SK-N-SH treated with all-trans-retinoic acid at 6 μM for 48 hours (cell line): ENCODE measurements around the gene NPIPB2.

Source experiments
- ATAC-seq: fragments of 200-7000 bp; cut with Tn5 transposase; 3 replicates; pipeline ENCODE4 v1.9.1; 2020; ENCODE audit warnings: mild to moderate bottlenecking, moderate library complexity
- ARNTL ChIP-seq: fragments of 450-650 bp; formaldehyde crosslinking; IDR thresholded peaks from 2 replicates; pipeline ENCODE4 v1.5.0; 2020; ENCODE audit warnings: low read depth, mild to moderate bottlenecking, moderate library complexity, borderline replicate concordance
- BACH2 ChIP-seq: fragments of 250-450 bp; sonication (Bioruptor Pico); IDR thresholded peaks from 2 replicates; pipeline ENCODE4 v1.9.0; 2021; ENCODE audit warnings: mild to moderate bottlenecking, borderline replicate concordance
- CREB5 ChIP-seq: fragments of 250-450 bp; sonication (Bioruptor Pico); IDR thresholded peaks from 2 replicates; pipeline ENCODE4 v1.5.1; 2020; ENCODE audit warnings: low read depth, mild to moderate bottlenecking, moderate library complexity
- CSDC2 ChIP-seq: fragments of 250-450 bp; sonication (Bioruptor Pico); IDR thresholded peaks from 2 replicates; pipeline ENCODE4 v1.5.0; 2020; ENCODE audit warnings: mild to moderate bottlenecking, moderate library complexity
- CSRNP3 ChIP-seq: fragments of 250-450 bp; sonication (Bioruptor Pico); IDR thresholded peaks from 2 replicates; pipeline ENCODE4 v1.5.1; 2021; ENCODE audit warnings: mild to moderate bottlenecking, moderate library complexity
- ESRRG ChIP-seq: fragments of 250-450 bp; sonication (Bioruptor Pico); IDR thresholded peaks from 2 replicates; pipeline ENCODE4 v1.6.1; 2021; ENCODE audit warnings: mild to moderate bottlenecking
- GLIS3 ChIP-seq: fragments of 250-450 bp; sonication (Bioruptor Pico); IDR thresholded peaks from 2 replicates; pipeline ENCODE4 v1.5.0; 2020; ENCODE audit warnings: mild to moderate bottlenecking, moderate library complexity
- ISL1 ChIP-seq: fragments of 250-450 bp; sonication (Bioruptor Pico); IDR thresholded peaks from 2 replicates; pipeline ENCODE4 v2.1.2; 2022; ENCODE audit warnings: mild to moderate bottlenecking, moderate library complexity
- OSR1 ChIP-seq: fragments of 250-450 bp; sonication (Bioruptor Pico); IDR thresholded peaks from 2 replicates; pipeline ENCODE4 v1.8.0; 2022; ENCODE audit warnings: moderate library complexity, mild to moderate bottlenecking, inconsistent platforms
- PPARA ChIP-seq: fragments of 250-450 bp; sonication (Bioruptor Pico); IDR thresholded peaks from 2 replicates; pipeline ENCODE4 v1.5.0; 2020; ENCODE audit warnings: mild to moderate bottlenecking, borderline replicate concordance
- SNAI2 ChIP-seq: fragments of 250-450 bp; sonication (Bioruptor Pico); IDR thresholded peaks from 2 replicates; pipeline ENCODE4 v1.5.0; 2020; ENCODE audit warnings: mild to moderate bottlenecking, moderate library complexity
- TCF4 ChIP-seq: fragments of 250-450 bp; sonication (Bioruptor Pico); IDR thresholded peaks from 2 replicates; pipeline ENCODE4 v1.8.0; 2021; ENCODE audit warnings: mild to moderate bottlenecking, moderate library complexity, borderline replicate concordance
- TOX ChIP-seq: fragments of 250-450 bp; sonication (Bioruptor Pico); IDR thresholded peaks from 2 replicates; pipeline ENCODE4 v1.8.0; 2021; ENCODE audit warnings: mild to moderate bottlenecking, moderate library complexity, borderline replicate concordance
- ZC3H10 ChIP-seq: fragments of 250-450 bp; sonication (Bioruptor Pico); IDR thresholded peaks from 2 replicates; pipeline ENCODE4 v1.5.1; 2021; ENCODE audit warnings: mild to moderate bottlenecking, moderate library complexity
- ZFP3 ChIP-seq: fragments of 250-450 bp; sonication (Bioruptor Pico); IDR thresholded peaks from 2 replicates; pipeline ENCODE4 v1.5.0; 2020; ENCODE audit warnings: mild to moderate bottlenecking, moderate library complexity
- ZFP30 ChIP-seq: fragments of 450-650 bp; formaldehyde crosslinking; IDR thresholded peaks from 2 replicates; pipeline ENCODE4 v1.5.0; 2022; ENCODE audit warnings: mild to moderate bottlenecking, moderate library complexity
- ZNF565 ChIP-seq: fragments of 450-650 bp; formaldehyde crosslinking; conservative IDR thresholded peaks from 2 replicates; pipeline ENCODE4 v1.5.0; 2020; ENCODE audit warnings: low read depth, mild to moderate bottlenecking, moderate library complexity
- ZNF70 ChIP-seq: fragments of 450-650 bp; formaldehyde crosslinking; IDR thresholded peaks from 2 replicates; pipeline ENCODE4 v1.5.0; 2020; ENCODE audit warnings: mild to moderate bottlenecking, moderate library complexity
- ZNF8 ChIP-seq: fragments of 450-650 bp; formaldehyde crosslinking; IDR thresholded peaks from 2 replicates; pipeline ENCODE4 v1.5.0; 2020; ENCODE audit warnings: mild to moderate bottlenecking, moderate library complexity
- TF ChIP-seq, protein P1 (sequence below): fragments of 250-450 bp; sonication (Bioruptor Pico); IDR thresholded peaks from 2 replicates; pipeline ENCODE4 v1.8.0; 2021; ENCODE audit warnings: low read depth, mild to moderate bottlenecking, moderate library complexity, borderline replicate concordance
- TF ChIP-seq, protein P2 (sequence below): fragments of 250-450 bp; sonication (Bioruptor Pico); IDR thresholded peaks from 2 replicates; pipeline ENCODE4 v1.5.0; 2020; ENCODE audit warnings: mild to moderate bottlenecking, moderate library complexity

NPIPB2 gene

DNA sequence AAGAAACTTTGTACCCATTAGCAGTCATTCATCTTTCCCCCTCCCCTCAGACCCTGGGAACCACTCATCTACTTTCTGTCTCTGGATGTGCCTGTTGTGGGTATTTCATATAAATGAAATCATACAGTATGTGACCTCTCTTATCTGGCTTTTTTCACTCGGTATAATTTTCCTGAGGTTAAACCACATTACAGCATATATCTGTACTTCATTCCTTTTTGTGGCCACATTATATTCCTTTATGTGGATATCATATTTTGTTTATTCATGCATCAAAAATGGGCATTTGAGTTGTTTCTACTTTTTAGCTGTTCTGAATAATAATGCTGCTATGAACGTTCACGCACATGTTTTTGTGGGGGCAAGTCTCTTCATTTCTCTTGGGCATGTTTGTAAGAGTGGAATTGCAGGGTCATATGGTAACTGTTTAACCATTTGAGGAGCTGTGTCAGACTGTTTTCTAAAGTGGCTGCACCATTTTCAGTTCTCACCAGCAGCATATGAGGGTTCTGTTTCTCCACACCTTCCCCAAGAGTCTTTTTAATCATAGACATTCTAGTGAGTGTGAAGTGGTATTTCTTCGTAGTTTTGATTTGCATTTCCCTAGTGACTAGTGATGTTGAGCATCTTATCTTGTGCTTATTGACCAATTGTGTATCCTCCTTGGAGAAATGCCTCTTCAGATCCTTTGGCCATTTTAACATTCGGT is 38.4 kb upstream of the NPIPB2 start:
- no peak for ATAC-seq
- TF ChIP-seq ZNF70 (no peak), TCF4 (CRISPR knock-in tag) (no peak), GLIS3 (CRISPR knock-in tag) (no peak), ZNF565 (CRISPR knock-in tag) (no peak), ZFP30 (no peak), ZFP3 (CRISPR knock-in tag) (no peak), CSDC2 (CRISPR knock-in tag) (no peak), ZC3H10 (no peak)

DNA sequence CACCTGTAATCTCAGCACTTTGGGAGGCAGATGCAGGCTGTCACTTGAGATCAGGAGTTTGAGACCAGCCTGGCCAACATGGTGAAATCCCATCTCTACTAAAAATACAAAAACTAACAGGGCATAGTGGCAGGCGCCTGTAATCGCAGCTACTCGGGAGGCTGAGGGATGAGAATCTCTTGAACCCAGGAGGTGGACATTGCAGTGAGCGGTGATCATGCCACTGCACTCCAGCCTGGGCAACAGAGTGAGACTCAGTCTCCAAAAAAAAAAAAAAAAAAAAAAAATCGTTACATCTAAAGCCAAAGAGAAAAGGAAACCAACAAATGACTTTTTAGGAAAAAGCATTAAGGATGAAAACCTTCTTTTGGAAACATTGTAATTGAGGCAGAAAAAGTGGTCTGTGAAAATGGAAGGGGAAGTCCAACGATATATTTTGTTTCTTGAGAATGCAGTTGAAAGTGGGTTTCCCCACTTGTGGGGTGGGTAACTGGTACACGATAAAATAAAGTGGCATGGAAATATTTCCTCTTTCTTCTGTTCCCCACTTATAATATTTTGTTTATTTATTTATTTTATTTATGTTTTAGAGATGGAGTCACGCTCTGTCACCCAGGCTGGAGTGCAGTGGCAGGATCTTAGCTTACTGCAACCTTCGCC is 37.3 kb upstream of the NPIPB2 start:
- TF ChIP-seq PPARA (CRISPR knock-in tag) = no peak
- no peak for TF ChIP-seq ESRRG (CRISPR knock-in tag)
- no peak for TF ChIP-seq SNAI2 (CRISPR knock-in tag)
- no peak for TF ChIP-seq ZNF565 (CRISPR knock-in tag)
- no peak for TF ChIP-seq ZFP3 (CRISPR knock-in tag)
- no peak for TF ChIP-seq ZC3H10
- TF ChIP-seq BACH2 (CRISPR knock-in tag) = no peak
- TF ChIP-seq OSR1 (CRISPR knock-in tag) = no peak
- TF ChIP-seq ZNF8 (CRISPR knock-in tag) = no peak
- TF ChIP-seq TCF4 (CRISPR knock-in tag) = no peak
- no peak for TF ChIP-seq CREB5 (CRISPR knock-in tag)
- TF ChIP-seq ARNTL (CRISPR knock-in tag) = no peak
- TF ChIP-seq CSRNP3 (CRISPR knock-in tag) = no peak
- no peak for TF ChIP-seq CSDC2 (CRISPR knock-in tag)
- TF ChIP-seq ZNF70 = no peak
- ATAC-seq = no peak

GRCh38 chr16:11978080-11978479 is 36.2 kb upstream of the NPIPB2 start:
- TF ChIP-seq ZC3H10 = no peak
- TF ChIP-seq ARNTL (CRISPR knock-in tag) = no peak
- TF ChIP-seq CSRNP3 (CRISPR knock-in tag) = no peak
- no peak for TF ChIP-seq TOX
- TF ChIP-seq ESRRG (CRISPR knock-in tag) = no peak
- TF ChIP-seq, all 23 proteins: peak for 0
- ATAC-seq = no peak

DNA sequence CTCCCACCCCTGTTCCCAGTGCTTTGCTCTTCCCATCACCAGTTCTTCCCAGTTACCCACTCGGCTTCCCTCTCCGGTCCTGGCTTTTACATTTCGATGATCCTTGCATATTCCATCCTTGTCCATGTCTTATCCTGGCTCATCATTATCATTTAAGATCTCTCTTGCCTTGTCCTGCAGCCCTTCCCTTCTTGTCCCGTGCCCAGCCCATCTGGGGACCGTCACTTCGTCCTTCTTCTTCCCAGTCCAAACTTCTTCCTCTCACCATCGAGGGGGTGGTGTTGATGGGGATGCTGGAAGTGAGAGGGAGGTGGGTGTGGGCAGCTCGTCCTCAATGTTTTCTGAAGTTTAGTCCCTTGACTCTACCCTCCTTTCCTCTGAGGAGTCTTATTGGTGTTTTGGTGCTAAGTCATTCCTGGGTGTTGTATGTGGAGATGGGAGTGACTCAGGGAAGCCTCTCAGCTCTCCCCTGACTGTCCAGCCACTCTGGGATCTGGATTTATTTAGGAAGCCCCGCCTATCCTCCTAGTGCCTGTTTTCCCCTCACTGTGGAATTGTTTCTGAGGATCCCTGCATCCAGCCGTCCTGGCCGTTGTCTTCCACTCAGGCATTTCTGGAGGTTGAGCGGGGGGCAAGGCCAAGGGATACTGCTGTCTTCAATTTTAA is 35.7 kb upstream of the NPIPB2 start:
- peak; percentile 88 for ATAC-seq
- TF ChIP-seq ZFP30 (no peak), CSRNP3 (CRISPR knock-in tag) (no peak), PPARA (CRISPR knock-in tag) (no peak), ISL1 (CRISPR knock-in tag) (no peak), ZC3H10 (no peak), ARNTL (CRISPR knock-in tag) (no peak), CSDC2 (CRISPR knock-in tag) (no peak), BACH2 (CRISPR knock-in tag) (no peak), GLIS3 (CRISPR knock-in tag) (no peak), TCF4 (CRISPR knock-in tag) (no peak)
- TF ChIP-seq, protein P1, sequence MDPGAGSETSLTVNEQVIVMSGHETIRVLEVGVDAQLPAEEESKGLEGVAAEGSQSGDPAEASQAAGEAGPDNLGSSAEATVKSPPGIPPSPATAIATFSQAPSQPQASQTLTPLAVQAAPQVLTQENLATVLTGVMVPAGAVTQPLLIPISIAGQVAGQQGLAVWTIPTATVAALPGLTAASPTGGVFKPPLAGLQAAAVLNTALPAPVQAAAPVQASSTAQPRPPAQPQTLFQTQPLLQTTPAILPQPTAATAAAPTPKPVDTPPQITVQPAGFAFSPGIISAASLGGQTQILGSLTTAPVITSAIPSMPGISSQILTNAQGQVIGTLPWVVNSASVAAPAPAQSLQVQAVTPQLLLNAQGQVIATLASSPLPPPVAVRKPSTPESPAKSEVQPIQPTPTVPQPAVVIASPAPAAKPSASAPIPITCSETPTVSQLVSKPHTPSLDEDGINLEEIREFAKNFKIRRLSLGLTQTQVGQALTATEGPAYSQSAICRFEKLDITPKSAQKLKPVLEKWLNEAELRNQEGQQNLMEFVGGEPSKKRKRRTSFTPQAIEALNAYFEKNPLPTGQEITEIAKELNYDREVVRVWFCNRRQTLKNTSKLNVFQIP (CRISPR knock-in tag) = no peak
- TF ChIP-seq, protein P2, sequence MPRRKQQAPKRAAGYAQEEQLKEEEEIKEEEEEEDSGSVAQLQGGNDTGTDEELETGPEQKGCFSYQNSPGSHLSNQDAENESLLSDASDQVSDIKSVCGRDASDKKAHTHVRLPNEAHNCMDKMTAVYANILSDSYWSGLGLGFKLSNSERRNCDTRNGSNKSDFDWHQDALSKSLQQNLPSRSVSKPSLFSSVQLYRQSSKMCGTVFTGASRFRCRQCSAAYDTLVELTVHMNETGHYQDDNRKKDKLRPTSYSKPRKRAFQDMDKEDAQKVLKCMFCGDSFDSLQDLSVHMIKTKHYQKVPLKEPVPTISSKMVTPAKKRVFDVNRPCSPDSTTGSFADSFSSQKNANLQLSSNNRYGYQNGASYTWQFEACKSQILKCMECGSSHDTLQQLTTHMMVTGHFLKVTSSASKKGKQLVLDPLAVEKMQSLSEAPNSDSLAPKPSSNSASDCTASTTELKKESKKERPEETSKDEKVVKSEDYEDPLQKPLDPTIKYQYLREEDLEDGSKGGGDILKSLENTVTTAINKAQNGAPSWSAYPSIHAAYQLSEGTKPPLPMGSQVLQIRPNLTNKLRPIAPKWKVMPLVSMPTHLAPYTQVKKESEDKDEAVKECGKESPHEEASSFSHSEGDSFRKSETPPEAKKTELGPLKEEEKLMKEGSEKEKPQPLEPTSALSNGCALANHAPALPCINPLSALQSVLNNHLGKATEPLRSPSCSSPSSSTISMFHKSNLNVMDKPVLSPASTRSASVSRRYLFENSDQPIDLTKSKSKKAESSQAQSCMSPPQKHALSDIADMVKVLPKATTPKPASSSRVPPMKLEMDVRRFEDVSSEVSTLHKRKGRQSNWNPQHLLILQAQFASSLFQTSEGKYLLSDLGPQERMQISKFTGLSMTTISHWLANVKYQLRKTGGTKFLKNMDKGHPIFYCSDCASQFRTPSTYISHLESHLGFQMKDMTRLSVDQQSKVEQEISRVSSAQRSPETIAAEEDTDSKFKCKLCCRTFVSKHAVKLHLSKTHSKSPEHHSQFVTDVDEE (CRISPR knock-in tag) = no peak
